Measurements from ENCODE around the gene CTNNBIP1.

Gene CTNNBIP1

GRCh38 chr1:9835758-9836631 is 74.1 kb downstream of the CTNNBIP1 start:
- Histone ChIP-seq H2BK120ac (ENCODE audit: low read depth, low read length) (no peak overlapping the region), H2BK5ac (ENCODE audit: low read length) (no peak overlapping the region), H3K56ac (ENCODE audit: low read length) (peak overlapping the region; percentile 72), H3K18ac (ENCODE audit: low read length) (no peak overlapping the region), H2AK5ac (ENCODE audit: low read length) (no peak overlapping the region), H3K4ac (ENCODE audit: low read depth, low read length) (no peak overlapping the region), H3K4me1 (ENCODE audit: control insufficient read depth, low read depth, low read length) (no peaks in the 10 kb centered on the region), H3K36me3 (ENCODE audit: control insufficient read depth, insufficient read depth, low read length) (no peaks in the 10 kb centered on the region), H4K5ac (ENCODE audit: low read length) (no peak overlapping the region), H3K4me3 (ENCODE audit: low read length) (no peak overlapping the region), H3K27me3 (ENCODE audit: insufficient read depth, low read length, poor library complexity) (no peaks in the 10 kb centered on the region), H3K9ac (ENCODE audit: low read length) (peak overlapping the region; percentile 22), H3K4me2 (ENCODE audit: low read length) (no peak overlapping the region), H3K27ac (ENCODE audit: low read depth, low read length) (no peak overlapping the region), H3K79me1 (ENCODE audit: low read length) (no peaks in the 10 kb centered on the region), H2BK15ac (replicated peaks; ENCODE audit: low read depth) (no peak overlapping the region), H4K8ac (ENCODE audit: low read depth, low read length) (no peak overlapping the region), H3K23ac (ENCODE audit: low read length) (no peak overlapping the region), H3K79me2 (ENCODE audit: control insufficient read depth, insufficient read depth, low read length) (no peaks in the 10 kb centered on the region)
- DNase-seq = peak; percentile 80
- whole genome bisulfite sequencing (ENCODE audit: extremely low coverage, insufficient coverage, low lambda C conversion rate) = no CpG with 5 or more reads among the region's 15 CpGs

GRCh38 chr1:9835404-9835757 is 74.7 kb downstream of the CTNNBIP1 start:
- H2AK5ac ChIP-seq (ENCODE audit: low read length) = no peak overlapping the region
- H3K36me3 ChIP-seq (ENCODE audit: control insufficient read depth, insufficient read depth, low read length) = no peaks in the 10 kb centered on the region
- no peak overlapping the region for H4K8ac ChIP-seq (ENCODE audit: low read depth, low read length)
- H2BK120ac ChIP-seq (ENCODE audit: low read depth, low read length) = no peak overlapping the region
- no peak overlapping the region for H2BK15ac ChIP-seq (replicated peaks; ENCODE audit: low read depth)
- H3K56ac ChIP-seq (ENCODE audit: low read length) = peak overlapping the region; percentile 34
- H3K27ac ChIP-seq (ENCODE audit: low read depth, low read length) = no peak overlapping the region
- no peak for DNase-seq
- H3K4me2 ChIP-seq (ENCODE audit: low read length) = no peak overlapping the region
- H3K23ac ChIP-seq (ENCODE audit: low read length) = no peak overlapping the region
- no peaks in the 10 kb centered on the region for H3K4me1 ChIP-seq (ENCODE audit: control insufficient read depth, low read depth, low read length)
- peak overlapping the region; percentile 4 for H3K9ac ChIP-seq (ENCODE audit: low read length)
- no peak overlapping the region for H4K5ac ChIP-seq (ENCODE audit: low read length)
- no peaks in the 10 kb centered on the region for H3K79me2 ChIP-seq (ENCODE audit: control insufficient read depth, insufficient read depth, low read length)
- no peaks in the 10 kb centered on the region for H3K79me1 ChIP-seq (ENCODE audit: low read length)
- H2BK5ac ChIP-seq (ENCODE audit: low read length) = no peak overlapping the region
- H3K4ac ChIP-seq (ENCODE audit: low read depth, low read length) = no peak overlapping the region
- no peaks in the 10 kb centered on the region for H3K27me3 ChIP-seq (ENCODE audit: insufficient read depth, low read length, poor library complexity)
- no peak overlapping the region for H3K18ac ChIP-seq (ENCODE audit: low read length)
- no CpG with 5 or more reads among the region's 9 CpGs for WGBS (ENCODE audit: extremely low coverage, insufficient coverage, low lambda C conversion rate)
- H3K4me3 ChIP-seq (ENCODE audit: low read length) = no peak overlapping the region

DNA sequence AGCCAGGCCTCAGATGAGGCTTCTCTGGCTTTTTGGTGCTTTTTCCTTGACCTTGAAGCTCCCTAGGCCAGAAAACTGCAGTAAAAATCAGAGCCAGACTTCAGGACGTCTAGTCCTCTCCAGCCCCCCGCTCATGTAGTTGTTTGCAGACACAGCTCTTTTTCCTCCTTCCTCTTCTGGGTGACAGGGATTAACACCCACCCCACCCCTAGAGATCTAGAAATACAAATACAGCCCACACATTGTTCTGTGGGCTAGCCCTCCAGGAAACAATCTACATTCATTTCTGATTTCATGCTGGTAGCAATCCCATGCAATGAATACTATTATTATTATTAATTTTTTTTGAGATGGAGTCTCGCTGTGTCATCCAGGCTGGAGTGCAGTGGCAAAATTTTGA is 76.4 kb downstream of the CTNNBIP1 start:
- WGBS (ENCODE audit: extremely low coverage, insufficient coverage, low lambda C conversion rate) = no CpG with 5 or more reads among the region's 3 CpGs
- Histone ChIP-seq H4K8ac (ENCODE audit: low read depth, low read length) (no peak overlapping the region), H2BK120ac (ENCODE audit: low read depth, low read length) (no peak overlapping the region), H3K18ac (ENCODE audit: low read length) (no peak overlapping the region), H4K5ac (ENCODE audit: low read length) (no peak overlapping the region), H3K4me3 (ENCODE audit: low read length) (no peak overlapping the region), H2BK5ac (ENCODE audit: low read length) (no peak overlapping the region), H3K36me3 (ENCODE audit: control insufficient read depth, insufficient read depth, low read length) (no peaks in the 10 kb centered on the region), H3K9ac (ENCODE audit: low read length) (no peak overlapping the region), H3K4me2 (ENCODE audit: low read length) (no peak overlapping the region), H2AK5ac (ENCODE audit: low read length) (no peak overlapping the region), H3K79me2 (ENCODE audit: control insufficient read depth, insufficient read depth, low read length) (no peaks in the 10 kb centered on the region), H3K4ac (ENCODE audit: low read depth, low read length) (no peak overlapping the region), H2BK15ac (replicated peaks; ENCODE audit: low read depth) (no peak overlapping the region), H3K27me3 (ENCODE audit: insufficient read depth, low read length, poor library complexity) (no peaks in the 10 kb centered on the region), H3K56ac (ENCODE audit: low read length) (no peak overlapping the region), H3K27ac (ENCODE audit: low read depth, low read length) (no peak overlapping the region), H3K79me1 (ENCODE audit: low read length) (no peaks in the 10 kb centered on the region), H3K4me1 (ENCODE audit: control insufficient read depth, low read depth, low read length) (no peaks in the 10 kb centered on the region), H3K23ac (ENCODE audit: low read length) (no peak overlapping the region)
- no peak for DNase-seq

GRCh38 chr1:9827558-9828185 is 82.4 kb downstream of the CTNNBIP1 start:
- Histone ChIP-seq H3K27ac (ENCODE audit: low read depth, low read length) (no peak overlapping the region), H3K4me2 (ENCODE audit: low read length) (no peak overlapping the region), H3K27me3 (ENCODE audit: insufficient read depth, low read length, poor library complexity) (no peaks in the 10 kb centered on the region), H2BK15ac (replicated peaks; ENCODE audit: low read depth) (no peak overlapping the region), H2BK5ac (ENCODE audit: low read length) (no peak overlapping the region), H3K4me3 (ENCODE audit: low read length) (no peak overlapping the region), H3K36me3 (ENCODE audit: control insufficient read depth, insufficient read depth, low read length) (no peaks in the 10 kb centered on the region), H3K4me1 (ENCODE audit: control insufficient read depth, low read depth, low read length) (peaks cover 6% of the 10 kb centered on the region), H4K8ac (ENCODE audit: low read depth, low read length) (no peak overlapping the region), H3K56ac (ENCODE audit: low read length) (no peak overlapping the region), H2AK5ac (ENCODE audit: low read length) (no peak overlapping the region), H3K4ac (ENCODE audit: low read depth, low read length) (no peak overlapping the region), H4K5ac (ENCODE audit: low read length) (no peak overlapping the region), H3K79me1 (ENCODE audit: low read length) (peaks cover 2% of the 10 kb centered on the region), H3K79me2 (ENCODE audit: control insufficient read depth, insufficient read depth, low read length) (peaks cover 6% of the 10 kb centered on the region), H3K23ac (ENCODE audit: low read length) (no peak overlapping the region), H3K9ac (ENCODE audit: low read length) (no peak overlapping the region), H2BK120ac (ENCODE audit: low read depth, low read length) (no peak overlapping the region), H3K18ac (ENCODE audit: low read length) (no peak overlapping the region)
- DNase-seq = peak; percentile 34
- no CpG with 5 or more reads among the region's 24 CpGs for WGBS (ENCODE audit: extremely low coverage, insufficient coverage, low lambda C conversion rate)

DNA sequence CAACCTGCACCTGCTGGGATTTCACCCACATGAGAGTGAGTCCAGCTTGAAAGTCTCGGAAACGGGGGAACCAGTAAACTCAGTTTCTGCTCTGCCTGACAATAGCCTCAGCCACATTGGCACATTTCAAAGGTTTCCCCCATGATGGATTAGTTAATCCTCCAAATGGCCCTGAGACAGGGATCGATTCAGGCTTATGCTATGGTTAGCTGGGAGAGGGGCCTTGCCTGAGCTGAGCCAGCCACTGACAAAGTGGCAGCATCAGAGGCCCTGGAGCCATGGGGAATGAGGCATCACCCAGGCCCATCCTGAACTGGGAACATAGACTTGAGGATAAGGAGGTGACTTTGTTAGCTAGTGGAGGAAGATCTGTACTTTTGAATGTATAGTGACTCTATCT is 83.5 kb downstream of the CTNNBIP1 start:
- H3K4ac ChIP-seq (ENCODE audit: low read depth, low read length) = no peak overlapping the region
- no peak overlapping the region for H3K4me2 ChIP-seq (ENCODE audit: low read length)
- H4K5ac ChIP-seq (ENCODE audit: low read length) = no peak overlapping the region
- H2BK120ac ChIP-seq (ENCODE audit: low read depth, low read length) = no peak overlapping the region
- no peak overlapping the region for H2BK5ac ChIP-seq (ENCODE audit: low read length)
- no peak overlapping the region for H3K9ac ChIP-seq (ENCODE audit: low read length)
- no peaks in the 10 kb centered on the region for H3K27me3 ChIP-seq (ENCODE audit: insufficient read depth, low read length, poor library complexity)
- peak overlapping the region; percentile 24 for H3K23ac ChIP-seq (ENCODE audit: low read length)
- peaks cover 6% of the 10 kb centered on the region for H3K4me1 ChIP-seq (ENCODE audit: control insufficient read depth, low read depth, low read length)
- no CpG with 5 or more reads among the region's 3 CpGs for WGBS (ENCODE audit: extremely low coverage, insufficient coverage, low lambda C conversion rate)
- peaks cover 2% of the 10 kb centered on the region for H3K79me1 ChIP-seq (ENCODE audit: low read length)
- H3K79me2 ChIP-seq (ENCODE audit: control insufficient read depth, insufficient read depth, low read length) = peaks cover 10% of the 10 kb centered on the region
- no peak overlapping the region for H3K18ac ChIP-seq (ENCODE audit: low read length)
- no peak overlapping the region for H4K8ac ChIP-seq (ENCODE audit: low read depth, low read length)
- H3K27ac ChIP-seq (ENCODE audit: low read depth, low read length) = no peak overlapping the region
- H3K4me3 ChIP-seq (ENCODE audit: low read length) = no peak overlapping the region
- DNase-seq = no peak
- H2BK15ac ChIP-seq (replicated peaks; ENCODE audit: low read depth) = no peak overlapping the region
- no peak overlapping the region for H3K56ac ChIP-seq (ENCODE audit: low read length)
- H2AK5ac ChIP-seq (ENCODE audit: low read length) = no peak overlapping the region
- no peaks in the 10 kb centered on the region for H3K36me3 ChIP-seq (ENCODE audit: control insufficient read depth, insufficient read depth, low read length)
